WTC11 (cell line): ENCODE measurements around the gene ASTN2. TPM values are rescaled to one million over a fixed set of nuclear protein-coding genes. Genes with fewer than 3 reads are reported as not detected.

Source experiments
- ATAC-seq: fragments of 200-7000 bp; cut with Tn5 transposase; 2 replicates; pipeline ENCODE4 v1.10.0; 2021; ENCODE audit warnings: mild to moderate bottlenecking, moderate library complexity
- CTCF ChIA-PET: fragments of 300-600 bp; sonication (Branson Sonifier 250); formaldehyde crosslinking; loops from one replicate; lab custom pipeline; 2021; ENCODE audit warnings: antibody characterized with exemption; lab: Charles Lee
- POLR2A ChIA-PET: fragments of 350-600 bp; sonication (Branson Sonifier 250); formaldehyde crosslinking; loops from one replicate; lab custom pipeline; 2021; ENCODE audit warnings: antibody characterized with exemption; lab: Charles Lee
- DNase-seq: peaks from one replicate; pipeline ENCODE4 v3.0.0; 2021; ENCODE audit warnings: low spot score
- H3K27ac Mint-ChIP-seq: 2 replicates; pipeline ENCODE4 v1.8.0; 2021; ENCODE audit warnings: mixed read lengths
- H3K27me3 Mint-ChIP-seq: 2 replicates; pipeline ENCODE4 v1.8.0; 2021; ENCODE audit warnings: low read depth, mild to moderate bottlenecking, moderate library complexity, mixed read lengths
- H3K36me3 Mint-ChIP-seq: 2 replicates; pipeline ENCODE4 v1.8.0; 2021; ENCODE audit warnings: mixed read lengths
- H3K4me1 Mint-ChIP-seq: 2 replicates; pipeline ENCODE4 v1.8.0; 2022; ENCODE audit warnings: mixed read lengths
- H3K4me3 Mint-ChIP-seq: 2 replicates; pipeline ENCODE4 v1.8.0; 2021; ENCODE audit warnings: mild to moderate bottlenecking, moderate library complexity, mixed read lengths
- H3K9me3 Mint-ChIP-seq: 2 replicates; pipeline ENCODE4 v1.8.0; 2021; ENCODE audit warnings: mixed read lengths
- ATF3 ChIP-seq: sonication (generic); formaldehyde crosslinking; conservative IDR thresholded peaks from 2 replicates; pipeline ENCODE4 v1.8.1; 2022; ENCODE audit warnings: mild to moderate bottlenecking, missing genetic modification reagents
- ATF6 ChIP-seq: sonication (generic); formaldehyde crosslinking; IDR thresholded peaks from 2 replicates; pipeline ENCODE4 v1.8.1; 2023; ENCODE audit warnings: mild to moderate bottlenecking, missing genetic modification reagents
- CREB1 ChIP-seq: sonication (generic); formaldehyde crosslinking; IDR thresholded peaks from 2 replicates; pipeline ENCODE4 v1.8.0; 2023; ENCODE audit warnings: mild to moderate bottlenecking, missing genetic modification reagents
- CTCF ChIP-seq: fragments of 200-600 bp; IDR thresholded peaks from 2 replicates; pipeline ENCODE4 v1.8.0; 2022; ENCODE audit warnings: antibody characterized with exemption
- ESRRA ChIP-seq: sonication (generic); formaldehyde crosslinking; IDR thresholded peaks from 2 replicates; pipeline ENCODE4 v1.8.1; 2022; ENCODE audit warnings: mild to moderate bottlenecking, missing genetic modification reagents, borderline replicate concordance
- ETV6 ChIP-seq: sonication (generic); formaldehyde crosslinking; IDR thresholded peaks from 2 replicates; pipeline ENCODE4 v1.8.1; 2022; ENCODE audit warnings: mild to moderate bottlenecking, missing genetic modification reagents
- FOXK1 ChIP-seq: sonication (generic); formaldehyde crosslinking; IDR thresholded peaks from 2 replicates; pipeline ENCODE4 v1.8.0; 2022; ENCODE audit warnings: mild to moderate bottlenecking, moderate library complexity, missing genetic modification reagents
- HMGXB4 ChIP-seq: sonication (generic); formaldehyde crosslinking; IDR thresholded peaks from 2 replicates; pipeline ENCODE4 v1.8.1; 2023; ENCODE audit warnings: mild to moderate bottlenecking, moderate library complexity, missing genetic modification reagents
- MYBL2 ChIP-seq: sonication (generic); formaldehyde crosslinking; IDR thresholded peaks from 2 replicates; pipeline ENCODE4 v1.8.1; 2023; ENCODE audit warnings: mild to moderate bottlenecking, moderate library complexity, missing genetic modification reagents
- NFATC4 ChIP-seq: fragments of 250-450 bp; sonication (Bioruptor Pico); IDR thresholded peaks from 2 replicates; pipeline ENCODE4 v1.9.0; 2021; ENCODE audit warnings: mild to moderate bottlenecking
- NFE2L1 ChIP-seq: sonication (generic); formaldehyde crosslinking; IDR thresholded peaks from 2 replicates; pipeline ENCODE4 v1.8.1; 2023; ENCODE audit warnings: missing genetic modification reagents
- PRRX2 ChIP-seq: fragments of 250-450 bp; sonication (Bioruptor Pico); IDR thresholded peaks from 2 replicates; pipeline ENCODE4 v1.8.0; 2021; ENCODE audit warnings: mild to moderate bottlenecking
- SMAD3 ChIP-seq: sonication (generic); formaldehyde crosslinking; IDR thresholded peaks from 2 replicates; pipeline ENCODE4 v1.8.0; 2022; ENCODE audit warnings: missing genetic modification reagents, mild to moderate bottlenecking, borderline replicate concordance
- SOX15 ChIP-seq: fragments of 250-450 bp; sonication (Bioruptor Pico); IDR thresholded peaks from 2 replicates; pipeline ENCODE4 v1.9.0; 2021; ENCODE audit warnings: mild to moderate bottlenecking
- TEAD1 ChIP-seq: sonication (generic); formaldehyde crosslinking; IDR thresholded peaks from 2 replicates; pipeline ENCODE4 v1.8.0; 2022; ENCODE audit warnings: mild to moderate bottlenecking, missing genetic modification reagents
- ZNF138 ChIP-seq: sonication (generic); formaldehyde crosslinking; conservative IDR thresholded peaks from 2 replicates; pipeline ENCODE4 v1.8.1; 2022; ENCODE audit warnings: mild to moderate bottlenecking, moderate library complexity, missing genetic modification reagents
- ZNF317 ChIP-seq: sonication (generic); formaldehyde crosslinking; IDR thresholded peaks from 2 replicates; pipeline ENCODE4 v1.8.1; 2023; ENCODE audit warnings: low read depth, mild to moderate bottlenecking, moderate library complexity, missing genetic modification reagents, borderline replicate concordance
- ZNF416 ChIP-seq: fragments of 250-450 bp; sonication (Bioruptor Pico); IDR thresholded peaks from 2 replicates; pipeline ENCODE4 v1.9.0; 2021; ENCODE audit warnings: mild to moderate bottlenecking, inconsistent platforms
- ZNF532 ChIP-seq: fragments of 250-450 bp; sonication (Bioruptor Pico); IDR thresholded peaks from 2 replicates; pipeline ENCODE4 v1.9.0; 2021; ENCODE audit warnings: mild to moderate bottlenecking, borderline replicate concordance
- ZSCAN18 ChIP-seq: fragments of 250-450 bp; sonication (Bioruptor Pico); IDR thresholded peaks from 2 replicates; pipeline ENCODE4 v2.1.2; 2022; ENCODE audit warnings: mild to moderate bottlenecking, moderate library complexity
- total RNA-seq: library from RNA; stranded (reverse); gene quantifications from 3 replicates; pipeline ENCODE4 v1.2.3, GENCODE V29; 2021

The ASTN2 gene
- total RNA-seq, 1 experiment from 2014 or later, result 16.2 TPM

GRCh38 chr9:116797276-116797675, 617.6 kb downstream of the ASTN2 start (continued):
- TF ChIP-seq ETV6 (CRISPR knock-in tag) (no peak), SOX15 (CRISPR knock-in tag) (no peak), MYBL2 (CRISPR knock-in tag) (no peak), ATF3 (CRISPR knock-in tag) (no peak), CREB1 (CRISPR knock-in tag) (no peak)

- H3K4me3 Mint-ChIP-seq, result no peak overlapping the region
- no peaks in the 10 kb centered on the region for H3K9me3 Mint-ChIP-seq
- H3K4me1 Mint-ChIP-seq, result peaks cover 32% of the 10 kb centered on the region
- CTCF ChIA-PET, result interaction anchor here (1.6 to 1.8 kb wide), 2 partner anchors 59 to 64 kb away, joined by 7 to 12 read pairs; no protein-coding TSS in a partner anchor
- no peak for DNase-seq
- POLR2A ChIA-PET, result no interaction called here
- H3K36me3 Mint-ChIP-seq, result no peaks in the 10 kb centered on the region
- no peak for ATAC-seq
- no peak for TF ChIP-seq SMAD3 (CRISPR knock-in tag)
- TF ChIP-seq ATF6, result no peak
- no peak for TF ChIP-seq ZNF138
- no peak for TF ChIP-seq CTCF
- TF ChIP-seq PRRX2 (CRISPR knock-in tag), result no peak
- no peak for TF ChIP-seq HMGXB4 (CRISPR knock-in tag)
- no peak for TF ChIP-seq TEAD1
- no peak for TF ChIP-seq ZNF317 (CRISPR knock-in tag)
- TF ChIP-seq ZNF532, result no peak
- no peak for TF ChIP-seq ETV6 (CRISPR knock-in tag)
- no peak for TF ChIP-seq NFATC4 (CRISPR knock-in tag)
- TF ChIP-seq NFE2L1 (CRISPR knock-in tag), result no peak
- TF ChIP-seq FOXK1 (CRISPR knock-in tag), result no peak
- no peak for TF ChIP-seq ZNF416 (CRISPR knock-in tag)
- no peak for TF ChIP-seq ZSCAN18 (CRISPR knock-in tag)
- no peak for TF ChIP-seq ESRRA
- no peaks in the 10 kb centered on the region for H3K27me3 Mint-ChIP-seq
- no peak overlapping the region for H3K27ac Mint-ChIP-seq
Measured at GRCh38 chr9:116796669-116797068, 618.2 kb downstream of the ASTN2 start.
